Fibroblast of lung (primary cell): ENCODE results near the gene KCNQ2. TPM values are rescaled to one million over a fixed set of nuclear protein-coding genes. Genes with fewer than 3 reads are reported as not detected.

Source experiments
- DNase-seq, 2 donors: peaks; one replicate each; pipeline versions ENCODE4 v3.0.0 to v3.0.0-alpha.2; 2010; ENCODE audit warnings: low read depth in 2 of 2
- H2AFZ ChIP-seq: 2 replicates; pipeline ENCODE4 v1.5.1; 2012; ENCODE audit warnings: low read length, control low read depth, inconsistent platforms
- H3K27ac ChIP-seq: 2 replicates; pipeline ENCODE4 v1.5.1; 2011; ENCODE audit warnings: low read length, control low read depth; ENCODE audit not compliant: insufficient read depth
- H3K27me3 ChIP-seq: 2 replicates; pipeline ENCODE4 v1.5.1; 2011; ENCODE audit warnings: mild to moderate bottlenecking, low read length; ENCODE audit not compliant: control insufficient read depth, insufficient read depth
- H3K36me3 ChIP-seq: 2 replicates; pipeline ENCODE4 v1.5.1; 2011; ENCODE audit warnings: low read length; ENCODE audit not compliant: control insufficient read depth, insufficient read depth
- H3K4me1 ChIP-seq: 2 replicates; pipeline ENCODE4 v1.5.1; 2011; ENCODE audit warnings: low read length; ENCODE audit not compliant: control insufficient read depth, insufficient read depth; ENCODE audit errors: extremely low read depth
- H3K4me2 ChIP-seq: 2 replicates; pipeline ENCODE4 v1.5.1; 2011; ENCODE audit warnings: low read length, control low read depth; ENCODE audit not compliant: insufficient read depth; ENCODE audit errors: extremely low read depth
- H3K4me3 ChIP-seq, 4 experiments: fragments of 200-600 bp in 1 of 4; sonication (generic) in 1 of 4; replicated peaks in 1 of 4; 2 replicates each; pipeline ENCODE4 v1.5.1; 2011 to 2016; ENCODE audit warnings: low read length in 4 of 4, low read depth in 3 of 4, mild to moderate bottlenecking in 3 of 4, control low read depth in 2 of 4, inconsistent platforms in 1 of 4, mixed read lengths in 1 of 4; ENCODE audit not compliant: insufficient read depth in 1 of 4; ENCODE audit errors: control extremely low read depth in 1 of 4
- H3K79me2 ChIP-seq: 2 replicates; pipeline ENCODE4 v1.5.1; 2012; ENCODE audit warnings: mild to moderate bottlenecking, low read length, inconsistent platforms; ENCODE audit not compliant: control insufficient read depth, insufficient read depth
- H3K9ac ChIP-seq: 2 replicates; pipeline ENCODE4 v1.5.1; 2011; ENCODE audit warnings: mild to moderate bottlenecking, low read length, control low read depth; ENCODE audit not compliant: insufficient read depth
- H3K9me3 ChIP-seq: 2 replicates; pipeline ENCODE4 v1.5.1; 2012; ENCODE audit warnings: low read depth, low read length; ENCODE audit not compliant: control insufficient read depth, insufficient read depth
- H4K20me1 ChIP-seq: 2 replicates; pipeline ENCODE4 v1.5.1; 2011; ENCODE audit warnings: low read length; ENCODE audit not compliant: control insufficient read depth, insufficient read depth; ENCODE audit errors: extremely low read depth
- EZH2 ChIP-seq: IDR thresholded peaks from 2 replicates; pipeline ENCODE4 v1.5.1; 2012; ENCODE audit warnings: low read length, control low read depth, mild to moderate bottlenecking; ENCODE audit errors: missing control alignments
- polyA plus RNA-seq, 2 donors: library from polyadenylated mRNA; depleted of rRNA in 1 of 2; stranded (reverse) in 1 of 2; unstranded in 1 of 2; fragments of >200 nt; gene quantifications; 2 replicates each; pipeline ENCODE4 v1.2.1, GENCODE V29; 2011 to 2012; ENCODE audit warnings: missing spikeins in 1 of 2
- total RNA-seq: library from RNA; depleted of rRNA; stranded (reverse); fragments of >200 nt; gene quantifications from 2 replicates; pipeline ENCODE4 v1.2.1, GENCODE V29; 2014
- TF ChIP-seq, protein P1 (sequence below), 2 donors: IDR thresholded peaks in 1 of 2; conservative IDR thresholded peaks in 1 of 2; 1 replicate in 1 of 2; 2 replicates in 1 of 2; pipeline ENCODE4 v1.5.1; 2011 to 2012; ENCODE audit warnings: low read length in 2 of 2, control low read depth in 1 of 2, inconsistent platforms in 1 of 2, low read depth in 1 of 2, mild to moderate bottlenecking in 1 of 2

Gene KCNQ2
- total and polyA plus RNA-seq, 2 donors (not counting 1 experiment from before 2014, with no cell fraction given): not detected

DNA sequence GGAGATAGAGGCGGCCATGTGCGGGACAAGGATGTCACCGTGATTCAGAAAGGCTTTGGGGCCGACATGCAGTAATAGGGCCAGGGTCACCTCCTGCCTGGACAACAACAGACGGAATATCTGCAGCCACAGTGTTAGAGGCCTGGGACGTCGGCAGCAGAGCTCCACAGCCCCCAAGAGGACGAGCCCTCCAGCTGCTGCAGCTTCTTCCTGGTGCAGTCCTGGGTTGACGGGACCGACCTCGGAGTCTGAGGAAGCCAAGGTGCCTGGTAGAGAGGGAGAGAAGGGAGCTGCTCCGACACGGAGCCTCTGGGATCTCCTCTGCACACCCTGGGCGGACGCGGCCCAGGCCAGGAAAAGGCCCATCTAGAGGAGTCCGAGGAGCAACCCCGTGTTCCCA lies 88.1 kb downstream of the KCNQ2 start:
- no peak for DNase-seq
- H3K27ac ChIP-seq: no peak overlapping the region
- H3K27me3 ChIP-seq: no peaks in the 10 kb centered on the region
- TF ChIP-seq, protein P1, sequence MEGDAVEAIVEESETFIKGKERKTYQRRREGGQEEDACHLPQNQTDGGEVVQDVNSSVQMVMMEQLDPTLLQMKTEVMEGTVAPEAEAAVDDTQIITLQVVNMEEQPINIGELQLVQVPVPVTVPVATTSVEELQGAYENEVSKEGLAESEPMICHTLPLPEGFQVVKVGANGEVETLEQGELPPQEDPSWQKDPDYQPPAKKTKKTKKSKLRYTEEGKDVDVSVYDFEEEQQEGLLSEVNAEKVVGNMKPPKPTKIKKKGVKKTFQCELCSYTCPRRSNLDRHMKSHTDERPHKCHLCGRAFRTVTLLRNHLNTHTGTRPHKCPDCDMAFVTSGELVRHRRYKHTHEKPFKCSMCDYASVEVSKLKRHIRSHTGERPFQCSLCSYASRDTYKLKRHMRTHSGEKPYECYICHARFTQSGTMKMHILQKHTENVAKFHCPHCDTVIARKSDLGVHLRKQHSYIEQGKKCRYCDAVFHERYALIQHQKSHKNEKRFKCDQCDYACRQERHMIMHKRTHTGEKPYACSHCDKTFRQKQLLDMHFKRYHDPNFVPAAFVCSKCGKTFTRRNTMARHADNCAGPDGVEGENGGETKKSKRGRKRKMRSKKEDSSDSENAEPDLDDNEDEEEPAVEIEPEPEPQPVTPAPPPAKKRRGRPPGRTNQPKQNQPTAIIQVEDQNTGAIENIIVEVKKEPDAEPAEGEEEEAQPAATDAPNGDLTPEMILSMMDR (conservative IDR thresholded peaks at IDR 0.05 in 1 of 2, IDR thresholded peaks at IDR 0.05 in 1 of 2; ENCODE audit: low read depth in 1 of 2, low read length in 2 of 2): no peak
- no peak for TF ChIP-seq EZH2
- no peak overlapping the region for H3K4me3 ChIP-seq
- H4K20me1 ChIP-seq: no peaks in the 10 kb centered on the region
- H3K36me3 ChIP-seq: no peaks in the 10 kb centered on the region
- no peak overlapping the region for H3K9ac ChIP-seq
- no peak overlapping the region for H2AFZ ChIP-seq
- no peaks in the 10 kb centered on the region for H3K79me2 ChIP-seq
- peaks cover 4% of the 10 kb centered on the region for H3K9me3 ChIP-seq
- no peaks in the 10 kb centered on the region for H3K4me1 ChIP-seq
- no peak overlapping the region for H3K4me2 ChIP-seq

DNA sequence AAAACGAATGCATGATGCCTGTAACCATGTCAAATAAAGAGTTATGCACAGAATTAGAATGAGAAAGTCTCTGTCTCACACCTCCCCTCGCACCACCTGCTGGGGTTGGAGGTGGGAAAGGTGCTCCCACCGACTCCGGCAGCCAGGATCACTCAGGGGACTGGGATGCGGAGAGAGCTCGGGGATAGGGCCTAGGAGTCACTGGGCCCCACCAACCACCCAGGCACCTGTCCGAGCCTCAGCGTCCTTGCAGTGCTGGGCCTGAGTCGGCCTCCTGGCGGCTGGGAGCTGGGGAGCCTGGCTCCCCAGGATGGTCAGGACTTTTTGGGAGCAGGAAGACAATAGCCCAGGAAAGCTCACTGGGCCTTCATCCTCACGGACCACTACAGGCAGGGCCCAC lies 88.9 kb downstream of the KCNQ2 start:
- Histone ChIP-seq H3K9ac (no peak overlapping the region), H4K20me1 (no peaks in the 10 kb centered on the region), H3K9me3 (peaks cover 4% of the 10 kb centered on the region), H3K79me2 (no peaks in the 10 kb centered on the region), H3K4me3 (no peak overlapping the region), H2AFZ (no peak overlapping the region), H3K36me3 (no peaks in the 10 kb centered on the region), H3K27ac (no peak overlapping the region), H3K4me1 (no peaks in the 10 kb centered on the region), H3K27me3 (no peaks in the 10 kb centered on the region), H3K4me2 (no peak overlapping the region)
- no peak for TF ChIP-seq EZH2
- TF ChIP-seq, protein P1 (conservative IDR thresholded peaks at IDR 0.05 in 1 of 2, IDR thresholded peaks at IDR 0.05 in 1 of 2; ENCODE audit: low read depth in 1 of 2, low read length in 2 of 2): no peak
- DNase-seq: no peak

DNA sequence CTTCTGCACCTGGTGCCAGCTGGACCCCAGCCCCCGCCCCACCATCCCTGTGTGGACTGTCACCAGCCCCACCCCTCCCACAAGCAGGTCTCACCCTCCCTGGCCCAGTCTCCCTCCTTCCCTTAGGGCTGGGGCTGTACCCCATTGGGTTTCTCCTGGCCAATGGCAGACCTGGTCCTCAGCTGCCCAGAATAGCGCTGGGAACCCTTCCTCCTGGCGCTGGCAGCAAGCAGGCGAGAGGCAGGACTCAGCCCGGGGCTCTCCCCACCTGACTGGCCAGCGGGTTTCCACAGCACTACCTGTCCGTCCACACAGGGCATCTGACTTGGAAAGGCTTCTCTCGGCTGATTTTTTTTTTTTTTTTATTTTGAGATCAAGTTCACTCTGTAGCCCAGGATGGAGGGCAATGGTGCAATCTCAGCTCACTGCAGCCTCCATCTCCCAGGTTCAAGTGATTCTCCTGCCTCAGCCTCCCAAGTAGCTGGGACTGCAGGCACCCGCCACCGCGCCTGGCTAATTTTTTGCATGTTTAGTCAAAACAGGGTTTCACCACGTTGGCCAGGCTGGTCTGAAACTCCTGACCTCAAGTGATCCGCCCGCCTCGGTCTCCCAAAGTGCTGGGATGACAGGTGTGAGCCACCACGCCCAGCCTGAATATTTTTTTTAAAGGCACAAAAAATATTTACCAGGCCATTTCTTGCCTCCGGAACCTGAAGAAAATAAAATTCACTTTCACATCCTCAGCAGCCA lies 89.7 kb downstream of the KCNQ2 start:
- H3K4me1 ChIP-seq: no peaks in the 10 kb centered on the region
- H3K79me2 ChIP-seq: no peaks in the 10 kb centered on the region
- no peak overlapping the region for H3K4me2 ChIP-seq
- H3K4me3 ChIP-seq: no peak overlapping the region
- no peak overlapping the region for H2AFZ ChIP-seq
- H3K9me3 ChIP-seq: peaks cover 2% of the 10 kb centered on the region
- no peaks in the 10 kb centered on the region for H4K20me1 ChIP-seq
- H3K36me3 ChIP-seq: no peaks in the 10 kb centered on the region
- no peaks in the 10 kb centered on the region for H3K27me3 ChIP-seq
- H3K9ac ChIP-seq: no peak overlapping the region
- no peak for DNase-seq
- H3K27ac ChIP-seq: no peak overlapping the region
- TF ChIP-seq, protein P1 (conservative IDR thresholded peaks at IDR 0.05 in 1 of 2, IDR thresholded peaks at IDR 0.05 in 1 of 2; ENCODE audit: low read depth in 1 of 2, low read length in 2 of 2): no peak
- no peak for TF ChIP-seq EZH2
